SH-SY5Y (cell line): ENCODE results near the gene DLG5.

Source experiments
- GATA2 ChIP-seq: IDR thresholded peaks from 2 replicates; pipeline ENCODE4 v1.6.1; 2011; ENCODE audit warnings: mild to moderate bottlenecking, low read depth, low read length
- GATA3 ChIP-seq: IDR thresholded peaks from 2 replicates; pipeline ENCODE4 v1.6.1; 2011; ENCODE audit warnings: low read depth, mild to moderate bottlenecking, low read length, moderate library complexity

DLG5 gene

DNA sequence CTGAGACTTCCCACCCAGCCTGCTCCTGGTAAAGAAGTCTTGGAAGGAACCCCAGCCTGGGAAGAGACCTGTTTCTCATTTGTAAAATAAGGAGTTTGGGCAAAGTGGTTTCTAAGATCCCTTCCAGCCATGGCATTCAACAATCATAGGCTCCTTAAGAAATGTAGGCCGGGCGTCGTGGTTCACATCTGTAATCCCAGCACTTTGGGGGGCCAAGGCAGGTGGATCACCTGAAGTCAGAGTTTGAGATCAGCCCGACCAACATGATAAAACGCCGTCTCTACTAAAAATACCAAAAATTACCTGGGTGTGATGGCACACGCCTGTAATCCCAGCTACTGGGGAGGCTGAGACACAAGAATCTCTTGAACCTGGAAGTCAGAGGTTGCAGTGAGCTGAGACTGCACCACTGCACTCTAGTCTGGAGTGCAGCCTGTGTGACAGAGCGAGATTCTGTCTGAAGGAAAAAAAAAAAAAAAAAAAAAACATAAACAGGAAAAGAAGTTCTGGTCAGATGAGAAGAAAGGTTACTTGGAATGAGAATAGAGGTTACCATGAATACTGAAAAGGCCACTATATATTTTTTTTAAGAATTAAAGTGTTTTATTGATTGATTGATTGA lies 15.9 kb downstream of the DLG5 start:
- no peak for TF ChIP-seq GATA3
- TF ChIP-seq GATA2: no peak

DNA sequence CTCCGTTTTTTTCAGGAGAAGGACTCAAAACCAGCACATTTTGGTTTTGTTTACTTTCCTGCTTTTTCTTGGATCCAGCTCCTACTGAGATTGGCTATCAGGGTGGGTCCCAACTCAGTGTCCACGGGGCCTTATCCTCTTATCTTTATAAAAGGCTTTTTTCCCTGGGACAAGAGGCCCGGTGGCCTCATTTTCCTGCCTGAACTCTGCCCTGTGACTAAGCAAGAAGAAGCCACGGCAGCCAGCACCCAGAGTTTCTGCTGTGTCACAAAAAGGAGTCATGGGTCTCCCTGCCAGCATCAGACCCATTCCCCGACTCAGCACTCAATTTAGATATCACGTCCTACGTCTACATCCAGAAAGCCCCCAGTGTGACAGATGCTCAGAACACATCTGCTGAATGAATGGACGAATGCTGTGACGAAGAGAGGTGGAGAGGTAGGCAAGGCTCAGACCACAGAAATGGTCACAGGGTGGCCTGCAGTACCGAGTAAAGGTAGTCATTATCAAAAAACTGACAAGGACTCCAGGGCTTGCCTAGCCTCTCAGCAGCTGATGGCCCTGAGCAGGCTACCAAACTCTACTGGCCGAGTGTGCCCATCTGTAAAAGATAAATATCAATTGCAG lies 16.7 kb downstream of the DLG5 start:
- TF ChIP-seq GATA2 (no peak), GATA3 (no peak)

DNA sequence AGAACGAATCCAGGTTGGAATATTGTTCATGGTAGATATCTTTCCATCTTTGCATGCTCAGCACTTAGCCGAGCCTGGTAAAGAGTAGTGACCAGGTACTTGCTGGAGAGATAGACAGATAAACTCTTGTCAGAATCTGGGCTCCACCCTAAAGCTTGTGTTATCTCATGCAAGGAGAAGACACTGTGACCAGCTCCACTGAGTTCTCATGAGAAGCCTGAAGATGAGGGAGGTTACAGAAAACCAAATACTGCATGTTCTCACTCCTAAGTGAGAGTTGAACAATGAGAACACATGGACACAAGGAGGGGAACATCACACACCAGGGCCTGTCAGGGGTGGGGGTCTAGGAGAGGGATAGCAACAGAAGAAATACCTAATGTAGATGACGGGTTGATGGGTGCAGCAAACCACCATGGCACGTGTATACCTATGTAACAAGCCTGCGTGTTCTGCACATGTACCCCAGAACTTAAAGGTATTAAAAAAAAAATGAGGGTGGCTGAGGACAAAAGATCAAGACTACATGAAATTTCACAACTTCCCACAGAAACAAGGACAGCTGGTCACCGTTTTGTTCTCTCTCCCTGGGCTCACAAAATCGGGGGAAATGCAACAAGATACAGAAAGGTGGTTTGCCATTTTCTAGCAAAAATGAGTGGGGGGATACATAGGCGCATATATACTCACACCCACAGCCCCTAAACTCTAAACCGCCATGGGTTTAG lies 17.4 kb downstream of the DLG5 start:
- no peak for TF ChIP-seq GATA2
- TF ChIP-seq GATA3: no peak

DNA sequence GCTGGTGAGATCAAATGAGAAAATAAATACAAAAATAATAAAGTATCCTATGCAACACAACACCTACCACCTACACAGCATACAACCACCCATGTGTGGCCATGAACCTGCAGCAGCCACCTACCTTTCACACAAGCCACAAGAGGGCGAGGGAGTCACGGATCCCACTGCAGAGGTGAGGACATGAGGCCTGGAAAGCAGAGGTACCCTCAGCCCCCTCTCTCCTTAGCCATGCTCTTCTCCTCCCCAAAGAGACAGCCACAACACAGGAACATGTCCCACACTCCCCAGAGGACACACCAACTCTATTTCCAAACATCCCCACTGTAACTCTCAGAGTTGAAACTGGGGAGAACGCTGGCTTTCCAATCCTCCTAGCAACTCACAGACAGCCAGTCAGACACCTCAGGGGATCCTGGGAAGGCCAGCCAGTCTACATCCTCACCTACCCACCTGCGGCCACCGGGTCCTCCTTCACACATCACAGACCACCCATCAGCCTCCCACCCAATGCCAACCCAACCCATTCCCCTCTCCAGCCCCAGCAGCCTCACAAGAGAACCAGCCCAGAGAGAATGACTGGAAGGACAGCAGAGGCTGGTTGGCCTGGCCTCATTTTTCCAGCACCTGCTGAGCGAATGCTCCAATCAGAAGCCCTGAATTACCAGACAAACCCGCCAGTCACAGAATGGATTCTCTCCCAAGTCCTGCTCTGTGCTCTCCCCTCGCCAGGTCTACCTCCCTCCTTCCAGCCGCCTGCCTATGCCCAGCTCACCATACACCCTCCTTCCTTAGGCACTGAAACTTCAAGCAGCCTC lies 18.4 kb downstream of the DLG5 start:
- TF ChIP-seq GATA3 (no peak), GATA2 (no peak)

DNA sequence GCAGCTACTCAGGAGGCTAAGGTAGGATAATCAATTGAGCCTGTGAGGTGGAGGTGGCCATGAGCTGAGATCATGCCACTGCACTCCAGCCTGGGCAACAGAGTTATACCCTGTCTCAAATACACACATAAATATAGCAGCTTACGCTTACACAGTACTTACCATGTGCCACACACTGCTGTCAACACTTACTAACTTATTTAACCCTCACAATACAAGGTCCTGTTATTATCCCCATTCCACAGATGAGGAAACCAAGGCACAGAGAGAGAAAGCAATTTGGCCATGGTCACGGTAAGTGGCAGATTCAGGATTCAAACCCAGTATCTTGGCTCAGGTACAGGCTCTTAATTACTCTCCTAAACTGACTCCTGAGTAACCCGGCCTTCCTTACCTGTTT lies 19.1 kb downstream of the DLG5 start:
- TF ChIP-seq GATA2: no peak
- no peak for TF ChIP-seq GATA3

DNA sequence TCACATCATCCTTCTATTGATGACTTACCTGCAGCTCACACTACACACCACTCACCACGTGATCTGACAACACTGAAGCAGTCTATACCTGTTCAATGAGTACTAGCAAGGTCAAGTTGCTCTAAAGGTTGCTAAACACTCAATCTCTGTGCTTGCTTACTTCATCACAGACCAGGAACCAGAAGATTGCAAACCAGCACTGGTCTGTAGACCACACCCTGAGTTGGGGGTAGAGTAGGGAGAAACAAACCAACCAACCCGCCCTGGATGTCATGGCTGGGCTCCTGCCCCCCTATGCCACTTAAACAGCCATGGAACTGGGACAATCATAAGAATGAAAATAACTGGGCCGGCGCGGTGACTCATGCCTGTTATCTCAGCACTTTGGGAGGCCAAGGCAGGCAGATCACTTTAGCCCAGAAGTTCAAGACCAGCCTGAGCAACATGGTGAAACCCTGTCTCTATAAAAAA lies 19.6 kb downstream of the DLG5 start:
- TF ChIP-seq GATA2 (no peak), GATA3 (no peak)

DNA sequence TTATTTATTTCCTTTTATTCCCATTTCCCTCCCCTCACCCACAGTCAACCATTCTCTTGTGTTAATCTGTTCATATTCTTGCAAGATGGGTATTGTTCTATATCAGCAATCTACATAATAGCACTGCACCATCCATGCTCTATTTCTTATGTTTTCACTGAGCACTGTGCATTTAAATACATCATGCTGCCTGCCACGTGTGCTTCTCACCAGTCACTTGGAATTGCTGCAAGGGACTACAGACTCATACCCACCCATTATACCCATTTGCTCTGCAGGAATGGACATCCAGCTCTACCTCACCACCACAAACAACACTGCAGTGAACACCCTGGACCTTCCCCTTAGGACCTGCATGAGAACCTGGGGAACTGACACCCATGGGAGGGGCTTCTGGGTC lies 20.8 kb downstream of the DLG5 start:
- no peak for TF ChIP-seq GATA3
- TF ChIP-seq GATA2: no peak

DNA sequence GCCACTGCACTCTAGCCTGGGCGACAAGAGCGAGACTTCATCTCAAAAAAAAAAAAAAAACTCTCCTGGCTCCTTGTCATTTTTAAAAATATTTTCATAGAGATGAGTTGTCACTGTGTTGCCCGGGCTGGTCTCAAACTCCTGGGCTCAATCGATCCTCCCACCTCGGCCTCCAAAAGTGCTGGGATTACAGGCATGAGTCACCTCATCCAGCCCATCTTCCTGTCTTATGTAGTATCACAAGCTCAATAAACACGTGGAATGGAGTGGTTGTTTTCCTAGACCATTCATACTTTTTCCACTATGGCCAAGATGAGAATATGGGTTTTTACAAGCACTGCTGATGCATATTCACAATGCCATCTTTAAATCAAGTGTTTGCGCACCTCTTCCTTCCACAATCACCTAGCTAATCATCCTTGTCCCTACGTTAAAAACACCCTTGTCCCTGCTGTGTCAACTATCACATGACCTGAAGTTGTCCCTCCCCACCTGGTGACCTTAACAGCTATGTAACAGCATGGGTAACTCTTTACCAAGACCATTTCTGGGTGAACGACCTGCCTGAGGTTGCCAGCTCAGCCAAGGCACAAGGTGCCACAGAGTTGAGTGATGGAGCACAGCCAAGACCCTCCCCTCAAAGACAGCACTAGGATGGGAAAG lies 21.3 kb downstream of the DLG5 start:
- TF ChIP-seq GATA2 (no peak), GATA3 (no peak)

DNA sequence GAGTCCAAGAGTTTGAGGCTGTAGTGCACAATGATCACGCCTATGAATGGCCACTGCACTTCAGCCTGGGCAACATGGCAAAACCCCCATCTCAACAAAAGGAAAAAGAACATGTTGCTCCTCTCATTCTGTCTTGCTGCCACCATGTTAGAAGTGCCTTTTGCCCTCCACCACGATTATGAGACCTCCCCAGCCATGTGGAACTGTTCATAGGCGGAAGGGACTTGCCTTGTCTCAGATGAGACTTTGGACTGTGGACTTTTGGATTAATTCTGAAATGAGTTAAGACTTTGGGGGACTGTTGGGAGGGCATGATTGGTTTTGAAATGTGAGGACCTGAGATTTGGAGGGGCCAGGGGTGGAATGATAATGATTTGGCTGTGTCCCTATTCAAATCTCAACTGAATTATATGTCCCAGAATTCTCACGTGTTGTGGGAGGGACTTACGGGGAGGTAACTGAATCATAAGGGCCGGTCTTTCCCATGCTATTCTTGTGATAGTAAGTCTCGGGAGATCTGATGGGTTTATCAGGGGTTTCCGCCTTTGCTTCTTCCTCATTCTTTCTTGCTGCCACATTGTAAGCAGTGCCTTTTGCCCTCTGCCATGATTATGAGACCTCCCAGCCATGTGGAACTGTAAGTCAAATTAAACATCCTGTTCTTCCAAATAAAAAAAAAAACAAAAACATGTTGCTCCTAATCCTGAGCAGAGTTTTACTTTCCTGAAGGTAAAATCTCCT lies 22.3 kb downstream of the DLG5 start:
- TF ChIP-seq GATA3 (no peak), GATA2 (no peak)

DNA sequence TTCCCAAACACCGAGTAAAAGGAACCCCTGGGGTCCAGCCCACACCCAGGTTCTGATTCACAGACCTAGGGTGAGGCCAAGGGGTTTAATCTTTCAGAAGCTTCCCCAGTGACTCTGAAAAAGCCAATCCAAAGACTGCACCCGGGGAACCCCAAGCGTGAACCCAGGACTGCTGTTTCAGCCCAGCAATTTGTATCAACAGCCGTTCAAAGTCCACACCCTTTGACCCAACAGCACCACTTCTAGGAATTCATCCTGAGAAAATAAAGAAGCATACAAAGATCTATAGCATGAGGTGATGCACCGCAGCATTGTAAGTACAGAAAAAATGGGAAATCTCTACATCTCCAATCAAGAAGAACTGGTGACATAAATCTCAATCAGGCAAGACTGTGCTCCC lies 24.4 kb downstream of the DLG5 start:
- TF ChIP-seq GATA2: no peak
- no peak for TF ChIP-seq GATA3

DNA sequence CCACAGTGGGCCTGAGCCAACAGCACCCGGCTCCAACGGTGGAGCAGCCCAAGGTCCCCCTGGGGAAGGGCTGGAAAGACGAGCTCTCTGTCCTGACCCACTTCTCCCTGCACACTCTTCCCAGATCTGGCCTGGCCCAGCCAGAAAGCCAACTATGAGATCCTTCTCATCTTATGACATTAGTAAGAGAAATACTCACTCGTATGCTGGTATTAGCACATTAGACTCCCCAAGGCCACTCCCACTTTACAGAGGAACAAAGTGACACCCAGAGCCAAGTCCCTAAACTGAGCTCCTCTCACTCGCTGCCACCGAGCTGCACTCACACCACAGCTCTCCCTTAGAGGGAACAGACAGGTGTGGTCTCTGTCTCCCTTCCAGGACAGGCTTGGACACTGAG lies 24.8 kb downstream of the DLG5 start:
- no peak for TF ChIP-seq GATA2
- no peak for TF ChIP-seq GATA3

DNA sequence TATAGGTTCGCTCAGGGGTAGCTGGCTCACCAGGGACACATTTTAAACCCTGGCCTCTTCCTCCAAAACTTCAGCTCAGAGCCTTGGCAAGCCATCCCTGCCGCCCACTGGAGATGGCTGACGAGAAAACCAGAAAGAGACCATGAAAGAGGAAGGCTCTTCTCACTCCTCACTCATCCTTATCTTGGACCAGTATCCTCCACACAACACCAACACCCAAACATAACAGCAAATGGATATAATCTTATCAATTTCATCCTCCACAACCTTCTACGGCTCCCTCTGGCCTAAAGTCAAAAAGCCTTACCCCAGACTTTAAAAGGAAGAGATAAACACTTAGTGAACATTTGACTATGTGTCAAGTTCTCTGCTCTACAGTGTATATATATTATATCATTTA lies 26.9 kb downstream of the DLG5 start:
- no peak for TF ChIP-seq GATA2
- no peak for TF ChIP-seq GATA3

DNA sequence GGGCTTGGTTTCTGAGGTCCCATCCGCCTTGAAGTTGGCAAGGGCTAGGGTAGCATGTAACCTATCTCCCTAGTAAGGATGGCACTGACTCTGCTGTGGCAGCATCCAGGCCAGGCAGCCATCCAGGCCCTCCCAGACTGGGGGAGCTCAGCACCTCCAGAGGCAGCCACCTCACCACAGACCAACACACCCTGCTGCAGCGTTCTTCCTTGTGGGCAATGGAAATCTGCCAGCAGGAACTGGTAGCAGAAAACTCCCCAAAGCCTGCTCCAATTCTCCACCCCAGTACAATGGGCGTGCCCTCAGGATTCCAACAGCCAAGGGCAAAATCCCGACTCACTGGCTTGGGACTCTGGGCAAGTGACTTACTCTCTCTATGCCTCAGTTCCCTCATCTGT lies 27.5 kb downstream of the DLG5 start:
- TF ChIP-seq GATA2 (no peak), GATA3 (no peak)
